SK-N-SH treated with all-trans-retinoic acid at 6 μM for 48 hours (cell line): ENCODE results near the gene LRFN2.

Experiments
- ATAC-seq: fragments of 200-7000 bp; cut with Tn5 transposase; 3 replicates; pipeline ENCODE4 v1.9.1; 2020; ENCODE audit warnings: mild to moderate bottlenecking, moderate library complexity
- ARNTL ChIP-seq: fragments of 450-650 bp; formaldehyde crosslinking; IDR thresholded peaks from 2 replicates; pipeline ENCODE4 v1.5.0; 2020; ENCODE audit warnings: low read depth, mild to moderate bottlenecking, moderate library complexity, borderline replicate concordance
- CREB5 ChIP-seq: fragments of 250-450 bp; sonication (Bioruptor Pico); IDR thresholded peaks from 2 replicates; pipeline ENCODE4 v1.5.1; 2020; ENCODE audit warnings: low read depth, mild to moderate bottlenecking, moderate library complexity
- CSDC2 ChIP-seq: fragments of 250-450 bp; sonication (Bioruptor Pico); IDR thresholded peaks from 2 replicates; pipeline ENCODE4 v1.5.0; 2020; ENCODE audit warnings: mild to moderate bottlenecking, moderate library complexity
- CSRNP3 ChIP-seq: fragments of 250-450 bp; sonication (Bioruptor Pico); IDR thresholded peaks from 2 replicates; pipeline ENCODE4 v1.5.1; 2021; ENCODE audit warnings: mild to moderate bottlenecking, moderate library complexity
- ESRRG ChIP-seq: fragments of 250-450 bp; sonication (Bioruptor Pico); IDR thresholded peaks from 2 replicates; pipeline ENCODE4 v1.6.1; 2021; ENCODE audit warnings: mild to moderate bottlenecking
- GLIS3 ChIP-seq: fragments of 250-450 bp; sonication (Bioruptor Pico); IDR thresholded peaks from 2 replicates; pipeline ENCODE4 v1.5.0; 2020; ENCODE audit warnings: mild to moderate bottlenecking, moderate library complexity
- ISL1 ChIP-seq: fragments of 250-450 bp; sonication (Bioruptor Pico); IDR thresholded peaks from 2 replicates; pipeline ENCODE4 v2.1.2; 2022; ENCODE audit warnings: mild to moderate bottlenecking, moderate library complexity
- OSR1 ChIP-seq: fragments of 250-450 bp; sonication (Bioruptor Pico); IDR thresholded peaks from 2 replicates; pipeline ENCODE4 v1.8.0; 2022; ENCODE audit warnings: moderate library complexity, mild to moderate bottlenecking, inconsistent platforms
- PATZ1 ChIP-seq: fragments of 250-450 bp; sonication (Bioruptor Pico); IDR thresholded peaks from 2 replicates; pipeline ENCODE4 v1.8.0; 2020; ENCODE audit warnings: mild to moderate bottlenecking, moderate library complexity, borderline replicate concordance
- POU6F1 ChIP-seq: fragments of 250-450 bp; sonication (Bioruptor Pico); IDR thresholded peaks from 2 replicates; pipeline ENCODE4 v1.8.0; 2021; ENCODE audit warnings: low read depth, mild to moderate bottlenecking, moderate library complexity, borderline replicate concordance
- PPARA ChIP-seq: fragments of 250-450 bp; sonication (Bioruptor Pico); IDR thresholded peaks from 2 replicates; pipeline ENCODE4 v1.5.0; 2020; ENCODE audit warnings: mild to moderate bottlenecking, borderline replicate concordance
- RARB ChIP-seq: fragments of 250-450 bp; sonication (Bioruptor Pico); IDR thresholded peaks from 2 replicates; pipeline ENCODE4 v1.8.0; 2021; ENCODE audit warnings: mild to moderate bottlenecking, moderate library complexity
- SNAI2 ChIP-seq: fragments of 250-450 bp; sonication (Bioruptor Pico); IDR thresholded peaks from 2 replicates; pipeline ENCODE4 v1.5.0; 2020; ENCODE audit warnings: mild to moderate bottlenecking, moderate library complexity
- TCF4 ChIP-seq: fragments of 250-450 bp; sonication (Bioruptor Pico); IDR thresholded peaks from 2 replicates; pipeline ENCODE4 v1.8.0; 2021; ENCODE audit warnings: mild to moderate bottlenecking, moderate library complexity, borderline replicate concordance
- TOX ChIP-seq: fragments of 250-450 bp; sonication (Bioruptor Pico); IDR thresholded peaks from 2 replicates; pipeline ENCODE4 v1.8.0; 2021; ENCODE audit warnings: mild to moderate bottlenecking, moderate library complexity, borderline replicate concordance
- ZC3H10 ChIP-seq: fragments of 250-450 bp; sonication (Bioruptor Pico); IDR thresholded peaks from 2 replicates; pipeline ENCODE4 v1.5.1; 2021; ENCODE audit warnings: mild to moderate bottlenecking, moderate library complexity
- ZFP30 ChIP-seq: fragments of 450-650 bp; formaldehyde crosslinking; IDR thresholded peaks from 2 replicates; pipeline ENCODE4 v1.5.0; 2022; ENCODE audit warnings: mild to moderate bottlenecking, moderate library complexity
- ZNF565 ChIP-seq: fragments of 450-650 bp; formaldehyde crosslinking; conservative IDR thresholded peaks from 2 replicates; pipeline ENCODE4 v1.5.0; 2020; ENCODE audit warnings: low read depth, mild to moderate bottlenecking, moderate library complexity
- ZNF70 ChIP-seq: fragments of 450-650 bp; formaldehyde crosslinking; IDR thresholded peaks from 2 replicates; pipeline ENCODE4 v1.5.0; 2020; ENCODE audit warnings: mild to moderate bottlenecking, moderate library complexity
- ZNF8 ChIP-seq: fragments of 450-650 bp; formaldehyde crosslinking; IDR thresholded peaks from 2 replicates; pipeline ENCODE4 v1.5.0; 2020; ENCODE audit warnings: mild to moderate bottlenecking, moderate library complexity
- TF ChIP-seq, protein P1 (sequence below): fragments of 250-450 bp; sonication (Bioruptor Pico); IDR thresholded peaks from 2 replicates; pipeline ENCODE4 v1.5.0; 2020; ENCODE audit warnings: mild to moderate bottlenecking, moderate library complexity

Gene LRFN2

GRCh38 chr6:40482532-40482931 lies 104.6 kb downstream of the LRFN2 start (continued):
- TF ChIP-seq, protein P1, sequence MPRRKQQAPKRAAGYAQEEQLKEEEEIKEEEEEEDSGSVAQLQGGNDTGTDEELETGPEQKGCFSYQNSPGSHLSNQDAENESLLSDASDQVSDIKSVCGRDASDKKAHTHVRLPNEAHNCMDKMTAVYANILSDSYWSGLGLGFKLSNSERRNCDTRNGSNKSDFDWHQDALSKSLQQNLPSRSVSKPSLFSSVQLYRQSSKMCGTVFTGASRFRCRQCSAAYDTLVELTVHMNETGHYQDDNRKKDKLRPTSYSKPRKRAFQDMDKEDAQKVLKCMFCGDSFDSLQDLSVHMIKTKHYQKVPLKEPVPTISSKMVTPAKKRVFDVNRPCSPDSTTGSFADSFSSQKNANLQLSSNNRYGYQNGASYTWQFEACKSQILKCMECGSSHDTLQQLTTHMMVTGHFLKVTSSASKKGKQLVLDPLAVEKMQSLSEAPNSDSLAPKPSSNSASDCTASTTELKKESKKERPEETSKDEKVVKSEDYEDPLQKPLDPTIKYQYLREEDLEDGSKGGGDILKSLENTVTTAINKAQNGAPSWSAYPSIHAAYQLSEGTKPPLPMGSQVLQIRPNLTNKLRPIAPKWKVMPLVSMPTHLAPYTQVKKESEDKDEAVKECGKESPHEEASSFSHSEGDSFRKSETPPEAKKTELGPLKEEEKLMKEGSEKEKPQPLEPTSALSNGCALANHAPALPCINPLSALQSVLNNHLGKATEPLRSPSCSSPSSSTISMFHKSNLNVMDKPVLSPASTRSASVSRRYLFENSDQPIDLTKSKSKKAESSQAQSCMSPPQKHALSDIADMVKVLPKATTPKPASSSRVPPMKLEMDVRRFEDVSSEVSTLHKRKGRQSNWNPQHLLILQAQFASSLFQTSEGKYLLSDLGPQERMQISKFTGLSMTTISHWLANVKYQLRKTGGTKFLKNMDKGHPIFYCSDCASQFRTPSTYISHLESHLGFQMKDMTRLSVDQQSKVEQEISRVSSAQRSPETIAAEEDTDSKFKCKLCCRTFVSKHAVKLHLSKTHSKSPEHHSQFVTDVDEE (CRISPR knock-in tag), result no peak
- TF ChIP-seq OSR1 (CRISPR knock-in tag) (no peak), ISL1 (CRISPR knock-in tag) (no peak), ZNF70 (no peak)

- TF ChIP-seq PATZ1 (CRISPR knock-in tag) (no peak), ZNF8 (CRISPR knock-in tag) (no peak), TCF4 (CRISPR knock-in tag) (no peak), PPARA (no peak), TOX (CRISPR knock-in tag) (no peak), CREB5 (CRISPR knock-in tag) (no peak), ISL1 (CRISPR knock-in tag) (no peak), ZC3H10 (CRISPR knock-in tag) (no peak), ZFP30 (CRISPR knock-in tag) (no peak), CSRNP3 (no peak), SNAI2 (CRISPR knock-in tag) (no peak), POU6F1 (CRISPR knock-in tag) (no peak), ESRRG (no peak), ZNF565 (no peak), CSDC2 (no peak), ZNF70 (no peak), RARB (CRISPR knock-in tag) (no peak), ARNTL (no peak), GLIS3 (CRISPR knock-in tag) (no peak)
- TF ChIP-seq, protein P1 (CRISPR knock-in tag), result no peak
- no peak for ATAC-seq
Measured at GRCh38 chr6:40480678-40481077, 106.5 kb downstream of the LRFN2 start.
